Body of pancreas (tissue), 4 donors: Measurements from ENCODE around the gene SLAMF6.

Experiments
- POLR2A ChIP-seq, 3 donors: fragments of 450-650 bp; IDR thresholded peaks; one replicate each; pipeline ENCODE4 v1.6.1; 2016; ENCODE audit warnings: antibody characterized with exemption in 3 of 3, mild to moderate bottlenecking in 2 of 3
- TF ChIP-seq, protein P1 (sequence below), 7 experiments: fragments of 450-650 bp in 4 of 7; fragments of 200-600 bp in 3 of 7; sonication (generic) in 3 of 7; IDR thresholded peaks; one replicate each; pipeline ENCODE4 v1.5.1; 2016 to 2019; ENCODE audit warnings: antibody characterized with exemption in 7 of 7

DNA sequence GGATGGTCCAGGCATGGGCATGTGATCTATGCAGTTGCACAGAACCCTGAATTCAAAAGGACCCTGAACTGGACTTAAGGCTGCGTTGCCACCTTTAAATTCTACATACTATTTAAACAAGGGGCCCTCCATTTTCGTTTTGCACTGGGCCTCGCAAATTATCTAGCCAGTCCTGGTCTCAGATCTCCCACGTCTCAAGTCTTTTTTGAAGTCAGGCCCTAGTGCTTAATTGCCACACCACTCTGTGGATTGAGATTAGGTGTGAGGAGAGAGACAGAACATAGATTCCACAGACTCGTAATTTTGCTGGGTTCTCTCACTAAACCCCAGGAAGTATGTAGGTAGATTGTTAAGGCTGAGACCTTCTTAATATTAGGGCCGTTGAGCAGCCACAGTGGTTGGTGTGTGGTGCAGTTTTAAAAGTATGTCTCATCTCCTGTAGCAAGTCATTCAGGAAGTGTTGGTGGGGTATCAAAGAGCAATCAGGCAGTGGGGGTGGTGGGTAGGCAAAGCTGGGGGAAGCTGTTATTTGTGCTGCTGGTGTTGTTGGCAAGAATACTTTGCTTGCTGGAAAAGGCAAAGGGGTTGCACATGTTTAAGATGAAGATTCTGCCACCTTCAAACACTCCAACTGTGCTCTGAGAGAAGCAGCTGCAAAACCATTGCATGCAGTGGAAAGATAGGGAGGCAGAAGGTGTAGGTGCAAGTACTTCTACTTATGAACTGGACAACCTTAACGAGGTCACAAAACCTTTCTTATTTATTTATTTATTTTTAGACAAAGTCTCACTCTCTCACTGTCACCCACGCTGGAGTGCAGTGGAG is 45.0 kb upstream of the SLAMF6 start:
- TF ChIP-seq, protein P1, sequence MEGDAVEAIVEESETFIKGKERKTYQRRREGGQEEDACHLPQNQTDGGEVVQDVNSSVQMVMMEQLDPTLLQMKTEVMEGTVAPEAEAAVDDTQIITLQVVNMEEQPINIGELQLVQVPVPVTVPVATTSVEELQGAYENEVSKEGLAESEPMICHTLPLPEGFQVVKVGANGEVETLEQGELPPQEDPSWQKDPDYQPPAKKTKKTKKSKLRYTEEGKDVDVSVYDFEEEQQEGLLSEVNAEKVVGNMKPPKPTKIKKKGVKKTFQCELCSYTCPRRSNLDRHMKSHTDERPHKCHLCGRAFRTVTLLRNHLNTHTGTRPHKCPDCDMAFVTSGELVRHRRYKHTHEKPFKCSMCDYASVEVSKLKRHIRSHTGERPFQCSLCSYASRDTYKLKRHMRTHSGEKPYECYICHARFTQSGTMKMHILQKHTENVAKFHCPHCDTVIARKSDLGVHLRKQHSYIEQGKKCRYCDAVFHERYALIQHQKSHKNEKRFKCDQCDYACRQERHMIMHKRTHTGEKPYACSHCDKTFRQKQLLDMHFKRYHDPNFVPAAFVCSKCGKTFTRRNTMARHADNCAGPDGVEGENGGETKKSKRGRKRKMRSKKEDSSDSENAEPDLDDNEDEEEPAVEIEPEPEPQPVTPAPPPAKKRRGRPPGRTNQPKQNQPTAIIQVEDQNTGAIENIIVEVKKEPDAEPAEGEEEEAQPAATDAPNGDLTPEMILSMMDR (IDR thresholded peaks at IDR 0.05), result no peak
- no peak for TF ChIP-seq POLR2A (IDR thresholded peaks at IDR 0.05)
